Stimulated activated CD8-positive, alpha-beta memory T cell treated with anti-CD3 and anti-CD28 coated beads, Interleukin-12 subunit alpha, Interleukin-12 subunit beta, amount 100 ng/mL, for 4 hours (primary cell): ENCODE measurements around the gene PRDM11.

Experiments used
- DNase-seq: peaks from one replicate; pipeline ENCODE4 v3.0.0-alpha.2; 2020; ENCODE audit warnings: low read depth

The PRDM11 gene

GRCh38 chr11:45265969-45266675, 119.7 kb downstream of the PRDM11 start:
- no peak for DNase-seq

DNA sequence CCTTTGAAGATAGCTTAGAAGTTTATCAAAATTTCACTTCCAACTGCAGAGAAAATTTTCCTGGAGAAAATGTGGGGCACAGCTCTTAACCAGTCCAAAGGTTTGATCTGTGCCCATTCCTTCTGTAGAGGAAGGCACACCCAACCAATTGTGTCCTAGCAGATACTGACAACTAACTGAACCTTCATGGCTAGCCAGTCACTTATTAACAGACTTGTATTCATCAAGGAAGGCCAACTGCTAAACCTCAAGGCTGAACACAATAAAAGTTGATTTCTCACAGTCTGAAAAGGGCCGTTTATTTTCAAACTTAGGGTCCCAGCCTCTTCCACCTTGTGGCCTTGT, 120.2 kb downstream of the PRDM11 start:
- DNase-seq, result no peak

DNA sequence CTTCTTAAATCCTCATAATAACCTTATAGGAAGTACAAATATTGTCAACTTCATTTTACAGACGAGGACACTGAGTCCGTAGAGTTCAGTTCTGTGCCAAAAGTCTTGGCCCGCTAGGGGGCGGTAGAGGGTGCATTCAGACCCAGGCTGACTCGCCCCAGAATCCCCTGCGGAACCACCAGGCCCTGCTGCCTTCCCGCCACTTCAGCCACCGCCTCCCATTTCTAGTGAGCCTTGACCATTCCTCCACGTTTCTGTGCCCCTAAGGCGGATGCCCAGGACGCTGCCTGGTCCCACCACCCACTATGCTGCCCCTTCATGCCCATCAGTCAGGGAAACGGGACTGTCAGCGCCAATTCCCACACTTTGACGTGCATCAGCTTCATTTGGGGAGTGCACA, 120.6 kb downstream of the PRDM11 start:
- no peak for DNase-seq

DNA sequence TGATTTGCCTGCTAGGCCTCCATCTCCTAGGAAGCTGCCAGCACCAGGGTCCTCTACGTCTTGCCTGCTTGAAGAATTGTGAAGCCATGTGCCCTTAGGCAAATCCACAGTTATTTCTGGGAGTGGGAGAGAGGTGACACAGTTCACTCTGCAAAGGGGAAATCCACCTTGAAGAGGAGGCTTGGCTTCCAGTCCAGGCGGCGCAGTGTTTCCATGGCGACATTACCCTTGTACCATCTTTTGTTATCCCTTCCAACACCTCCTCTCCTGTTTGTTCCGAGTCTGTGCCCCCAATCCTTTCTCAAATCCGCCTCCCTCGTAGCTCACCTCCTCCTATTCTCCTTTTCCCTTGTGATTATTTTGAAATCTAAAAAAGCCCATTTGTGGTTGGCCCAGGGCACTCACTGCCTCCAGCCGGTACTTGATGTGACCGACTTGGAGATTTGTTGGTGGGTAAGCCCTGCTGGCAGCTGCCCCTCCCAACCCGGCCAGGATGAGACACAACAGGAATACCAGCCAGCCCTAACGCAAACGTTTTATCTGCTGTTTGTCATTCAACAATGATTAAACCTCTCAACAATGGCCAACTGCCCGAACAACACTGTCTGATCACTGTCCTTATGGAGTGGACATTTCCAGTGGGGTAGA, 121.3 kb downstream of the PRDM11 start:
- DNase-seq, result no peak

DNA sequence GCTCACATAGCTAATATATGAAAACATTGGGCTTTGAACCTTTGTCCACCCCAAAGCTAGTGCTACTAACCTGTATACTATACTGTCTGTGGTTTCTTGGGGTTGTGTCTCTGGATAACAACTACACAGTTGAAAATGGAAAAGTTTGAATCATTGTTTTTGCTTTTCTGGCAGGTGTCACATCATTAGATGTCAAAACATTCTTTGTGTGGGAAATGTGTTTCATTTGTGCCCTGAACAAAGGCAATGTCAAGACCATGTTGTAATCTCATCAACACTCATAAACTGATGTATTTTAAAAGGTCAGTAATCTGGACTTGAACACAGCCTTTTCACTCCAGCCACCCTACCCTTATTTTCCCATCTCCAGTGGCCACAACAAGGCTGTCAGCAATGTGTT, 123.2 kb downstream of the PRDM11 start:
- no peak for DNase-seq

DNA sequence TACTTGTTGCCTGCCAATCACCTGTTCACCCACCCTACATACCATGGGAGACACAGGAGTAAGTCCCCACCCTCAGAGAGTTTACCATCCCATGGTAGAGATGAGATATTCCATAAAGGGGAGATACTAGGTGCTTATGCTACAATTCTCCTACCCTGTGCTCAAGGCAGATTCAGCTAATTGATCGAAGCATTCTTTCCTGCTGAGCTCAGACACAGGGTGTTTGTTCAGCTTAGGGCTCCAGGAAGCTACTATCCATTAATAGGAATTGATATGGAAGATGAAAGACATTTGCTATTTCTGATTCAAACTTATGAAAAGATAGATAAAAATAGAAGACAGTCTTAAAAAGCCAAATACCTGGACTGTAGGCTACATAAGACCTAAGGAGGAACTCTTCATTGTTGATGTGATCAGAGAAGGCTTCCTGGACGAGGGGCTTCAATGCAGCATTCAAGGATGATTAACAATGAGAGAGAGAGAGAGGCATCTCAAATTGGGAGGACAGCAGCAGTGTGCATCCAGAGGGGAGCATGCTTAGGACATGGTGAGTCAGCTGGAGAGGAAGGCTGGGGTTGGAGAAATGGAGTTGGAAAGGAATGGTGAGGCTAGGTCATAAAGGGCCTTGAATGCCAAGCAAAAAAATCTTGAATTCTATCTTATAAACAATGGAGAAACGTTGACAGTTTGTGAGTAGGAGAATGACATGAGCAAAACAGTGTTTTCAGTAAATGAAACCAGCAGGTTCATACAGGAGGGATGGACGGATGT, 124.7 kb downstream of the PRDM11 start:
- DNase-seq, result no peak

- no peak for DNase-seq
Observed at GRCh38 chr11:45272701-45273100, 126.3 kb downstream of the PRDM11 start.

DNA sequence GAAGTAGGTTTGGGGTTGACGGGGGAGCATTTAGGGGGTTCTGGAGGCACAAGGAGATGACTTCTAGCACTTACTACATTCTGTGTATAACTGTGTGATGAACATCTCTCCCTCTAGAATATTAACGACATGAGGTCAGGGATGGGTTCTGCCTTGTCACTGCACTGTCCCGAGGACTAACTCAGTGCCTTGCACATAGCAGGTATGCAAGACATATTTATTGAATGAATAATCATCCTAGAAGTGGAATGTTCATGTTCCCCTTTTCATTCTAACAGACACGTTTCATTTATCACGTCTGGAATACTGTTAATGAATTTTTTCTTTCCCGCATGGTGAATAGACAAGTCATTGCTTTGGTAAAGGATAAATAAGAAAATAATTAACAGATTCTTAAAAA, 127.1 kb downstream of the PRDM11 start:
- DNase-seq, result no peak

GRCh38 chr11:45274206-45274605, 127.8 kb downstream of the PRDM11 start:
- no peak for DNase-seq

GRCh38 chr11:45275828-45276227, 129.4 kb downstream of the PRDM11 start:
- no peak for DNase-seq

- DNase-seq, result no peak
Observed at GRCh38 chr11:45278714-45279113, 132.3 kb downstream of the PRDM11 start.

- DNase-seq, result no peak
Observed at GRCh38 chr11:45279645-45280044, 133.2 kb downstream of the PRDM11 start.

- no peak for DNase-seq
Observed at GRCh38 chr11:45280449-45280848, 134.0 kb downstream of the PRDM11 start.

- DNase-seq, result no peak
Observed at GRCh38 chr11:45282081-45282480, 135.6 kb downstream of the PRDM11 start.
